Activated naive CD8-positive, alpha-beta T cell treated with anti-CD3 and anti-CD28 coated beads, Interleukin-2, amount 50 U/mL, for 24 hours (primary cell): ENCODE data around the gene CDH19.
A peak's percentile ranks its signal among the peaks of the same experiment; 100 is the strongest.
"Not testable (repeated sequence)": the region's sequence is repeated elsewhere in the genome, so short reads cannot be mapped to it uniquely, and the experiment has no call there.

Experiments
- ATAC-seq: fragments of 150-1000 bp; cut with Tn5 transposase; one replicate; pipeline ENCODE4 v1.10.0; 2021
- DNase-seq: peaks from one replicate; pipeline ENCODE4 v3.0.0; 2021
- H3K27ac Mint-ChIP-seq: one replicate; pipeline ENCODE4 v1.8.0; 2021; ENCODE audit warnings: mild to moderate bottlenecking, mixed read lengths
- H3K27me3 Mint-ChIP-seq: one replicate; pipeline ENCODE4 v1.8.0; 2021; ENCODE audit warnings: mixed read lengths
- H3K36me3 Mint-ChIP-seq: one replicate; pipeline ENCODE4 v1.8.0; 2021; ENCODE audit warnings: low read depth, mixed read lengths
- H3K4me1 Mint-ChIP-seq: one replicate; pipeline ENCODE4 v1.8.0; 2021; ENCODE audit warnings: mixed read lengths
- H3K4me3 Mint-ChIP-seq: one replicate; pipeline ENCODE4 v1.8.0; 2021; ENCODE audit warnings: mild to moderate bottlenecking, moderate library complexity, mixed read lengths
- H3K9me3 Mint-ChIP-seq: one replicate; pipeline ENCODE4 v1.8.0; 2021; ENCODE audit warnings: mixed read lengths

The CDH19 gene

GRCh38 chr18:66534110-66534509, 69.8 kb downstream of the CDH19 start:
- ATAC-seq, result no peak
- H3K4me1 Mint-ChIP-seq, result no peaks in the 10 kb centered on the region
- no peak overlapping the region for H3K4me3 Mint-ChIP-seq
- H3K27ac Mint-ChIP-seq, result no peak overlapping the region
- no peaks in the 10 kb centered on the region for H3K36me3 Mint-ChIP-seq
- H3K9me3 Mint-ChIP-seq, result no peaks in the 10 kb centered on the region
- no peak for DNase-seq
- H3K27me3 Mint-ChIP-seq, result no peaks in the 10 kb centered on the region

- H3K4me3 Mint-ChIP-seq, result no peak overlapping the region
- no peak overlapping the region for H3K27ac Mint-ChIP-seq
- no peak for DNase-seq
- H3K36me3 Mint-ChIP-seq, result no peaks in the 10 kb centered on the region
- H3K9me3 Mint-ChIP-seq, result no peaks in the 10 kb centered on the region
- H3K27me3 Mint-ChIP-seq, result no peaks in the 10 kb centered on the region
- ATAC-seq, result no peak
- H3K4me1 Mint-ChIP-seq, result no peaks in the 10 kb centered on the region
Observed at GRCh38 chr18:66533693-66534092, 70.2 kb downstream of the CDH19 start.

DNA sequence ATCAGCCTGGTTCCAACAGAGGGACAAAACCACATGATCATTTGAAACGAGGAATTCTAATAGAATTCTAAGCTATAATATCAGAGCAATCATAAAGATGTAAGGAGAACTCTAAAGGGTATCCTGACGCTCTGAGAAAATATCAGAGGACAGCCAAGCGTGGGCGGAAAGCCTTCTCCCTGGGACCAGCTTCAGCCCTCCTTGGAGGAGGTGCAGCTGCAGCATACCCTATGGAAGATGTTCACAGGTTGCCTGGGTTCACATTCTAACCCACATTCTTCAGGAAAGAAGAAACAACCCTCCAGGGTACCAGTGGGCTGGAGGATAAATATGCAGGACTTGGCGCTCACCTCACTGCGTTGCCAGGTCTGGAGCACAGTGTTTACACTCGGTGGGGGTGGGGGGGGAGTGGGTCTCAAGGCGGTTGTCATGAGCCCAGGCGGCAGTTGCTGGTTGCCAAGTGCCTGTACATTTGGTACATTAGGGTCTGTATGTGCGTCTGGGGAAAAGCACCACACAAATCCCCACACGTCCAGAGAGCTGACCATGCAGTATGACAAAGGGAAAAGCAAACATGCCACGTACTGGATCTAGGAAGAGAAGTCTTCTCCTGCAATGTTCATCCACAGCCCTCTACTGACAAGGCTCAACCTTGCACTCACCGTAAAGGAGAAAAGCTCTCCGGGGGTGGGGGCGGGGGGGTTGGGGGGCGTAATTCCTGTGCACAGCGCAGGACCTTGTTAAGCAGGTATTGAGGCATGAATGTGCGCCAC, 80.5 kb downstream of the CDH19 start:
- H3K4me1 Mint-ChIP-seq, result no peaks in the 10 kb centered on the region
- no peaks in the 10 kb centered on the region for H3K27me3 Mint-ChIP-seq
- no peak overlapping the region for H3K27ac Mint-ChIP-seq
- no peak overlapping the region for H3K4me3 Mint-ChIP-seq
- H3K9me3 Mint-ChIP-seq, result no peaks in the 10 kb centered on the region
- no peak for ATAC-seq
- H3K36me3 Mint-ChIP-seq, result no peaks in the 10 kb centered on the region
- DNase-seq, result no peak

DNA sequence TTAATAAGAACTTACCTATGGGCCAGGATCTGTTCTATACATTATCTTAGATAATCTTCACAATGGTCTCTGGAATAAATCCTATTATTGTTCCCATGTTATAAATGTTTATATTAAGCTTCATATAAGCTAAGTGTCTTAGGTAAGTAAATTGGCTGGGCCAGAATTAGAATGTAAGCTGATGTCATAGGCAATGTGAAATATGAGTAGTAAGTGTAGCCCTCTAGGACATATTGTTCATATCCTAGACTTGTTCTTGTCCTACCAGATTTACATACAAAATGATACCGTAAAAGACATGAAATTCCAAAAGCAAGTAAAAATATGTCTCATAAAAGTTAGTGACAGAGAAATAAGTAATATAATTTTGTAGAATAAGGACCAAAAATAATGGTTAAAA, 89.9 kb downstream of the CDH19 start:
- ATAC-seq (no peak), DNase-seq (no peak)
- H3K27me3 Mint-ChIP-seq, result no peaks in the 10 kb centered on the region
- H3K4me1 Mint-ChIP-seq, result no peaks in the 10 kb centered on the region
- no peak overlapping the region for H3K4me3 Mint-ChIP-seq
- no peaks in the 10 kb centered on the region for H3K36me3 Mint-ChIP-seq
- no peaks in the 10 kb centered on the region for H3K9me3 Mint-ChIP-seq
- no peak overlapping the region for H3K27ac Mint-ChIP-seq

DNA sequence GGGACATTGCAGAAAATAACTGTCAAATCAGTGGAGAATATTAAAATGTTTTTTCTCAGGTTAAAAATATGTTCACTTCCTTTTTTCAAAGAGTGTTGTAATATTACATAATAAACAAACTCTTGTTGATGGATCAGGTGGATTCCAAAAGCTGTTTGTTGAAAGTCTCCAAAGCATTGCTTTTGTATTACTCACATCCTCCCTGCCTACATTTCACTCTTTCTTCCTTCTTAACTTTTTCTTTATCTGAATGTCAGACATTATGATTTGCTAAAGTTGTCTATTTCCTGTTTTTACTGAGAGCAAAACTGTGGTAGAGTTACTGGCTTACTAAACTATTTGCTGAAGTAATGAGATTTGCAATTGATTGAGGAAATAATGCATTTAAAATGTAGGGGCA, 92.1 kb downstream of the CDH19 start:
- H3K27ac Mint-ChIP-seq, result no peak overlapping the region
- DNase-seq, result no peak

DNA sequence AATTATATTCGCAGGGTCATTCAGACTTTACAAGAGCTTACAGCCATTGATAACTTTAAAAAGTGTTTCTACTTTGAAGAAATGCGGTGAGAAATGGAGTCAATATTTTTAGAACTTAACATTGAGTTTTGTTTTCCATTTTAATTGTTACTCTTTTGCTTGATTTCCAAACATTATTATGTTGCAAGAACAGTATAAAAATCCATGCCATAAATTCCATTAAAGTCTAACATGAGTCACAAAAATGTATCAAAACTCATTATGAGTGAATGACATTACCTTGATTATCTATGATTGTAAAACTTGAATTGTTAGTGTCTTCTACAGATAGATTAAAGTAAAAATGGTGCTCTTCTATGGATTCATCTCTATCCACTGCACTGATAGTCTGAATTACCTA, 92.6 kb downstream of the CDH19 start:
- Mint-ChIP-seq H3K36me3 (no peaks in the 10 kb centered on the region), H3K27me3 (no peaks in the 10 kb centered on the region), H3K27ac (no peak overlapping the region), H3K4me3 (no peak overlapping the region), H3K4me1 (no peaks in the 10 kb centered on the region), H3K9me3 (no peaks in the 10 kb centered on the region)
- DNase-seq, result no peak
- no peak for ATAC-seq

More for the DNA sequence above, 92.1 kb downstream of the CDH19 start:
- ATAC-seq, result no peak
- Mint-ChIP-seq H3K27me3 (no peaks in the 10 kb centered on the region), H3K4me1 (no peaks in the 10 kb centered on the region), H3K9me3 (no peaks in the 10 kb centered on the region), H3K4me3 (no peak overlapping the region), H3K36me3 (no peaks in the 10 kb centered on the region)

GRCh38 chr18:66510357-66511045, 93.4 kb downstream of the CDH19 start:
- Mint-ChIP-seq H3K4me3 (no peak overlapping the region), H3K27ac (no peak overlapping the region), H3K36me3 (no peaks in the 10 kb centered on the region), H3K9me3 (no peaks in the 10 kb centered on the region), H3K27me3 (no peaks in the 10 kb centered on the region), H3K4me1 (no peaks in the 10 kb centered on the region)
- ATAC-seq, result no peak
- no peak for DNase-seq

DNA sequence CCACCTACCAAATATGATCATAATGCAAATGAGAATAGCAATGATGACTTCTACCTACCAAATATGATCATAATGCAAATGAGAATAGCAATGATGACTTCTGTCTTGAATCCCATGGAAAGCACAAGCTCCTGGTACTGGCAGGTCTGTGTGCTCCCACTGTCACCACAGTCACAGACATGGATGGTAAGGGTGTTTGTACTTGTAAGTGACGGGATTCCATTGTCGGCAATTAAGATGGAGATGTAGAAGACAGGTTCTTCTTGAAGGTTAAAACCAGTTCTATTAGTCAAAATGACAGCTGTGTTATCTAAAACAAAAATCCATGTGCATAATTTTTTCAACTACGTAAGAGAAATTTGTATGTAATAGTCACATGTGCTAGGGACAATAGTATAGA, 95.0 kb downstream of the CDH19 start:
- Mint-ChIP-seq H3K36me3 (no peaks in the 10 kb centered on the region), H3K27ac (no peak overlapping the region), H3K9me3 (peaks cover 3% of the 10 kb centered on the region), H3K27me3 (no peaks in the 10 kb centered on the region), H3K4me3 (no peak overlapping the region), H3K4me1 (no peaks in the 10 kb centered on the region)
- DNase-seq (no peak), ATAC-seq (no peak)

DNA sequence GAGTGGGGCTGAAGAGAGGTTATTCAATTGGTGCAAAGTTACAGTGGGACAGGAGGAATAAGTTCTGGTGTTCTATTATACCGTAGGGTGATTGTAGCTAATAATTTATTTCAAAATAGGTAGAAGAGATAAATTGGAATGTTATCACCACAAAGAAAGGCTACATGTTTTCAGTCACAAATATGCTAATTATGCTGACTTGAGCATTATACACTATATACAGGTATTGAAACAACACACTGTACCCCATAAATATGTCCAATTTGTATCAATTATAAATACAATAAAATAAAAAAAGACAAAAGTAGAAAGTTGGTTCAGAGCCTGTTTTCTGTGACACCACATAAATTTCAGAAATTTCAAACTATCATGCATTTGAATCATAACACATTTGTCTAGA, 97.7 kb downstream of the CDH19 start:
- no peaks in the 10 kb centered on the region for H3K27me3 Mint-ChIP-seq
- no peak overlapping the region for H3K4me3 Mint-ChIP-seq
- ATAC-seq (no peak), DNase-seq (no peak)
- no peaks in the 10 kb centered on the region for H3K36me3 Mint-ChIP-seq
- H3K27ac Mint-ChIP-seq, result no peak overlapping the region
- H3K9me3 Mint-ChIP-seq, result peaks cover 3% of the 10 kb centered on the region
- no peaks in the 10 kb centered on the region for H3K4me1 Mint-ChIP-seq

DNA sequence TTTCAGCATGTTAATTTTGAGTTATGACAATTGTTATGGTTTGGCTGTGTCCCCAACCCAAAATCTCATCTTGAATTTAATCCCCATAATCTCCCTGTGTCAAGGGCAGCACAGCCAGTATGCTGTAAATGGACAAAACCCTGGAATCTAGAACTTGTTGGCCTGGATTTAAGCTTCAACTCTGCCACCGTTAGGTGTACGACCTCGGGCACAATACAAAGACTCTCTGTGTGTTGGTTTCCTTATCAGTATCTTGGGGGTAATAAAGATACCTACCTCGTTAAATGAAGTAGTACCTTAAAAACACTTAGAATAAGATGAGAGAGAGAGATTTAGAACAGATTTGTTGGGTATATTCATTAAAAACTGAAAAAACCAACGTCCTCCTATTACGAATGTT, 106.5 kb downstream of the CDH19 start:
- no peaks in the 10 kb centered on the region for H3K27me3 Mint-ChIP-seq

DNA sequence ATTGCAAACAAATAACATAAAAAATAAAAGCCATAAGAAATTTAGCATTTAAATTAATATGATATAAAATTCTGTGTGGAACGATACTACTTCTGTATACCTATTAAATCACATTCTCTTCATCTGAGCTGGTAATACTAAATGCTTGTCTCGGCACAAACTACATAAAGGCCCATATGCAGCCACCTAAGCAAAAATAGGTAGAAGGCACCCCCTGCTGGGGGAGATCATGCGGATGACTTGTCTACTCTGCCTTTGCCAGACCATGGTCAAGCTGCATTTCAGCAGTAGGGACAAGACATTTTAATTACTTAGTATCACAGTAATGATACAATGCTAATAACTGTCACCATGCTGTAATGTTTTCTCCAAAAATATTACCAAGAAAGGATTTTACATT, 108.0 kb downstream of the CDH19 start:
- DNase-seq, result peak; percentile 14
- H3K9me3 Mint-ChIP-seq, result no peaks in the 10 kb centered on the region

More for the DNA sequence above, 106.5 kb downstream of the CDH19 start:
- no peak overlapping the region for H3K27ac Mint-ChIP-seq
- H3K4me3 Mint-ChIP-seq, result no peak overlapping the region
- H3K36me3 Mint-ChIP-seq, result no peaks in the 10 kb centered on the region
- ATAC-seq, result no peak
- no peaks in the 10 kb centered on the region for H3K9me3 Mint-ChIP-seq
- H3K4me1 Mint-ChIP-seq, result no peaks in the 10 kb centered on the region
- no peak for DNase-seq

DNA sequence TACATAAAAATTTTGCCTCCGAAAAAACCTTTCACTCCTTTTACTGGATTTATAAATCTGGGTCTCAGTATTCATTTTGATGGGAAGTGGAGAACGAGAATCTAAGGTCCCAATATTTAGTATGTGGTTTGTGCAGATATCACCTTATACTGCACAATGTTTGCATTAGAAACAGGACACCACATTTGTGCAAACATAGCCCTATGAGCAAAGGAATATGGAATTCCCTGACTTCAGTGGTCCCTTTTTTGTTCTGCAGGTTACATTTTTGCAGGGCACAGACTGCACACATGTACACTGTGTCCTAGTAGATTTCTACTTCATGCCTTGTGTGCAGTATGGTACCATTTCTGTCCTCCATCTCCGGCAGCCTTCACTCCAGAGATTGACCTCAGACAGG, 130.0 kb downstream of the CDH19 start:
- DNase-seq, result no peak
- ATAC-seq, result no peak
- H3K9me3 Mint-ChIP-seq, result peaks cover 3% of the 10 kb centered on the region
- no peak overlapping the region for H3K4me3 Mint-ChIP-seq
- no peaks in the 10 kb centered on the region for H3K4me1 Mint-ChIP-seq
- H3K36me3 Mint-ChIP-seq, result no peaks in the 10 kb centered on the region
- no peaks in the 10 kb centered on the region for H3K27me3 Mint-ChIP-seq
- H3K27ac Mint-ChIP-seq, result no peak overlapping the region

More for the DNA sequence above, 108.0 kb downstream of the CDH19 start:
- Mint-ChIP-seq H3K27me3 (no peaks in the 10 kb centered on the region), H3K27ac (no peak overlapping the region), H3K36me3 (no peaks in the 10 kb centered on the region), H3K4me3 (no peak overlapping the region), H3K4me1 (no peaks in the 10 kb centered on the region)
- no peak for ATAC-seq

- ATAC-seq, H3K27ac Mint-ChIP-seq, H3K4me3 Mint-ChIP-seq, DNase-seq, H3K27me3 Mint-ChIP-seq, H3K36me3 Mint-ChIP-seq, H3K4me1 Mint-ChIP-seq: not testable (repeated sequence)
- H3K9me3 Mint-ChIP-seq, result peaks cover 13% of the 10 kb centered on the region
Observed at GRCh38 chr18:66466184-66466583, 137.7 kb downstream of the CDH19 start.

DNA sequence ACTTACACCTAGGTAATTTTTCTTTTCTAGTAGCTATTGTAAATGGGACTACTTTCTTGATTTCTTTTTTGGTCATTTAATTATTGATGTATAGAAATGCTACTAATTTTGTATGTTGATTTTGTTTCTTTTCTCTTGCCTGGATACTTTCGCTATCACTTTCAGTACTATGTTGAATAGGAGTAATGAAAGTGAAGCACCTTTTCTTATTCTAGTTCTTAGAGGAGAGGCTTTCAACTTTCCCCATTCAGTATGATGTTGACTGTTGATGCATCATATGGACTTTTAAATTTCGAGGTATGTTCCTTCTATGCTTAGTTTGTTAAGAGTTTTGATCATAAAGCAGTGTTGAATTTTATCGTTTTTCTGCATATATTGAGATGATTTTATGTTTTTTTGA, 142.5 kb downstream of the CDH19 start:
- H3K27ac Mint-ChIP-seq, result no peak overlapping the region
- H3K27me3 Mint-ChIP-seq, result no peaks in the 10 kb centered on the region
- H3K36me3 Mint-ChIP-seq, result no peaks in the 10 kb centered on the region
- no peak overlapping the region for H3K4me3 Mint-ChIP-seq
- DNase-seq, result no peak
- H3K4me1 Mint-ChIP-seq, result no peaks in the 10 kb centered on the region
- H3K9me3 Mint-ChIP-seq, result peaks cover 21% of the 10 kb centered on the region
- no peak for ATAC-seq

- no peak for DNase-seq
- Mint-ChIP-seq H3K4me3 (no peak overlapping the region), H3K4me1 (no peaks in the 10 kb centered on the region), H3K9me3 (peaks cover 27% of the 10 kb centered on the region), H3K36me3 (no peaks in the 10 kb centered on the region), H3K27me3 (no peaks in the 10 kb centered on the region), H3K27ac (no peak overlapping the region)
- ATAC-seq, result no peak
Observed at GRCh38 chr18:66457245-66457644, 146.6 kb downstream of the CDH19 start.
